ENCODE measurements around the gene SLC39A11.
"Not testable (repeated sequence)": the region's sequence is repeated elsewhere in the genome, so short reads cannot be mapped to it uniquely, and the experiment has no call there.

Gene SLC39A11

DNA sequence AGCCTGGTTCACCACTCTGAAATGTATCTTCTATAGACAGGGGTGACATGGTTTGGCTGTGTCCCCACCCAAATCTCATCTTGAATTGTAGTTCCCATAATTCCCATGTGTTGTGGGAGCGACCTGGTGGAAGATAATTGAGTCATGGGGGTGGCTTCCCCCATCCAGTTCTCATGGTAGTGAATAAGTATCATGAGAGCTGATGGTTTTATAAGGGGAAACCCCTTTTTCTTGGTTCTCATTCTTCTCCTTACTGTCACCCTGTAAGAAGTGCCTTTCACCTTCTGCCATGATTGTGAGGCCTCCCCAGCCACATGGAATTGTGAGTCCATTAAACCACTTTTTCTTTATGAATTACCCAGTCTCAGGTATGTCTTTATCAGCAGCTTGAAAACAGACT, 319.3 kb downstream of the SLC39A11 start:
- DNase-seq: not testable (repeated sequence)

DNA sequence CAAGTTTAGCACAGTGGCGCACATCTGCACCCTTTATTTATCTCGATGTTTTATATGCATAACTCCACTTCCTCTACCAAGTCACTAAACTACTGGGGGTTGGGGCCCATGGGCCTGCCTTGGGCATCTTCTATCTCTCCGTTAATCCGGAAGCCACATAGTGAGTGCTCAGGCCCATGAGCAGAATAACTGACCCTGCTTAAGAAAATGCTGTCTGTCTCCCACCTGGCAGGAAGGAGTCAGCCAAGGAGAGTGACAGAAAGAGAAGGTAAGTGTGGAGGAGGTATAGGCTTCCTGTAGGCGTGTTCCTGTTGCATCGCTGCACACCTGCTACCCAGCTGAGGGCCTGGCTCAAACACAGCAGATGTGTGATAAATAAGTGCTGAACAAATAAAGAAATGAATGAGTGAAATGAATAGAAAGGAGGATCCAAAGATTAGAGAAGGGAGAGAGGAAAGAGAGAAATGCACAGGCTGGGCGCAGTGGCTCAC, 320.1 kb downstream of the SLC39A11 start:
- DNase-seq: no peak

DNA sequence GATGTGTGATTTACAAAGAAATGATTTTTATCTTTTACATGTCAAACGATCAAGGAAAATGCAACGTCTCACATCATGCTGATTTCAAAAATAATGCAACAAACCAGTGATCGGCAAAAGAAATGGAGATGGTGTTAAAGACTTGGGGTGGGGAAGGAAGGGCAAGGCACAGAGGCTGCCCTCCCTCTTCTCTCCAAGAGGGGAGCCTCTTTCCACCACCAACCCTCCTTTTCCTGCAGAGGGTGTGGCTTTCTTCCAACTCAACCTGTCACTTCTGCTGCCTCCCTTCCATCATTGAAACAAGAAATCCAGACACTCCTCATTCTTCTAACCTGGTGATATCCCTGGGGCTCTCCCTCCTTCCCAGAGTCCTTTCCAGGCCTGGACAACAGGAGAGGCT, 320.8 kb downstream of the SLC39A11 start:
- no peak for DNase-seq

DNA sequence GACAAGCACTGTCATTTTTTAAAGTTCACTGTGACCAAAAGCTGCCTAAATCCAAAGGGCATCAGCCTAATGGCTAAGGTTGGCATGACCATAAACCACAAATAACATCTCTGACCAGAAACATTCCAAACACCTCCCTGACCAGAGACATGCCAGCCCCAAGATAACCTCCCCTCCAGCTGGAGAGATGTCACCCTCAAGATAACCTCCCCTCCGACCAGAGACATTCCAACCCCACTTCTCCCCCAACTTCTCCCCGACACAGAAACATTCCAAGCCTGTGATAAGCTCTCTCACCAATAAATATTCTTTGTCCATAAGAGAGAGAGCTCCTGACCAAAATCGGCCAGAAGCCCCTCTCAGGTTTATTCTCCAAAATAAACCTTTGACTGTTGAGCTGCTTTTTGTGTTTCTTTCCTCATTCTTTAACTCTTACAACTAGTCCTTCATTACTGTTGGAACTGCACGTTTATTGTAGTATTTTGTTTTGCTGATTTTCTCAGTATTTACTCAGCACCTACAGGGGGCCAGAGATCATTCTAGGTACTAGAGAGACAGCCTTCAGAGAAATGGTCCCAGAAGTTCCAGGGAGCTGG, 325.6 kb downstream of the SLC39A11 start:
- no peak for DNase-seq

DNA sequence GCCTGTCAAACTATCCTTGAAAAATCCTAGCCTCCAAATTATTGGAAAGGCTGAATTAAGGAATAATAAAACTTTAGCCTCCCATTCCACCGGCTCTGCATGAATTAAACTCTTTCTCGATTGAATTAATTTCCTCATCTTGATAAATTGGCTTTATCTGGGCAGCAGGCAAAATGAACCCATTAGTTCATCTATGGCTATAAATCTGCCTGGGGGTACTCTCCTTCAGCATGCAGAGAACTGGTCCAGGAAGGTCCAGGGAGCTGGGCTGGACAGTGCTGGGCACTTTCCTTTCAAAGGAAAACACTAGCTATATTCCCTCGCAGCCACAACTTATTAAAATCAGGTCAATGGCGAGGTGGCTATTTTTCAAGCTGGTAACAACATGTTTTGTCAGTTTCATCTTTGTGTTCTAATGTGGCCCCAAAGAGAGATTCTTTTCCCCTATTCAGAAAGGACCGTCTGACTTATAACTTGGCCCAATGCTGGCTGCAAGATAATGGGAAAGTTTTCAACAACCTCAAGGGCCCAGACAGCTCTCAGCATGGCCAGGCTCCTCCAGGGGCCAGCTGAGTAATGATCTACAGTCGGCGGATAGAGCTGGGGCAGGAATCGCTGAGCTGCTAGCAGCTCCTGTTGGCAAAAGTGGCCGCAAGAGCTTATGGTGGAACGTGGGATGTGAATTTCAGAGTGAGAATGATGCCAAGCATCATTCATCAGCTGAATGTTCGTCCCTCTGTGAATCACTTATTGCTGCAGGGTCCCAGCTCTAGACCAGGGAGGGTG, 326.9 kb downstream of the SLC39A11 start:
- DNase-seq: no peak

DNA sequence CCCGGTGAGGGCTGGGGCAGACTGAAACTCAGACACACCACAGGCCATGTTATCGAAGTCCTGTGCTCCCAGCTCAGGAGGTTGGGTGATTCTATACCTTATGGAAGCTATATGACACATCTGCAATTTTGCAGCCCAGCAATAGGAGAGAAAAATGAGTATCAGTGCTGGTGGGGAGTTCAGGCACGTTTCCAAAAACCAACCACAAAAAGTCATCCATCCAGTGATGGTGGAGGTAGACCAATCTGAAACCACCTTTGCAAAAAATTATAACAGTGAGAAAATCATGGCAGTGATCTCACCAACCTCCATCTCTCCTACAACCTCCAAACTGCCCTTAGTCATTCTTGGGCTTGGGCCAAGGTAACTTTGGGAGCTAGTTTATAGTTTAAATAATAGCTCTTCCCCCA, 327.9 kb downstream of the SLC39A11 start:
- DNase-seq: no peak

DNA sequence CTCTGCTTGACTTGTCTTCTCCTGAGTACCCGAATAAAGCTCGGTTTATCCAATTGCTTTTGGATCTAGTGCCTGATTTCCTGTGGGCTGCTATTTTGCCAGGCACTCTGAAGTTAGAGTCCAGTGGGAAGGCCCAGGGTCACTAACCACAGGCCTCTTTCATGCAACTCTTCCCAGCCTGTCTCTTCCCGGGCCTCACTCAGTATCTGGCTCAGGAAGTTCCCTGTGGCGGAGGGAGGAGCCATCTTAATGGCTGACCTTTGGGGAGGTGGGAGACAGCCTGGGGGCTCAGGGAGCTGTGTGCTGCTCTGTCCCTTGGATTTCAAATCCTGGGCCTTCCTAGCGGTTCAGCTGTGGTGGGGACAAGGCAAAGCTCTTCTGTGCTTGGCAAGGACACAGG, 328.5 kb downstream of the SLC39A11 start:
- no peak for DNase-seq

DNA sequence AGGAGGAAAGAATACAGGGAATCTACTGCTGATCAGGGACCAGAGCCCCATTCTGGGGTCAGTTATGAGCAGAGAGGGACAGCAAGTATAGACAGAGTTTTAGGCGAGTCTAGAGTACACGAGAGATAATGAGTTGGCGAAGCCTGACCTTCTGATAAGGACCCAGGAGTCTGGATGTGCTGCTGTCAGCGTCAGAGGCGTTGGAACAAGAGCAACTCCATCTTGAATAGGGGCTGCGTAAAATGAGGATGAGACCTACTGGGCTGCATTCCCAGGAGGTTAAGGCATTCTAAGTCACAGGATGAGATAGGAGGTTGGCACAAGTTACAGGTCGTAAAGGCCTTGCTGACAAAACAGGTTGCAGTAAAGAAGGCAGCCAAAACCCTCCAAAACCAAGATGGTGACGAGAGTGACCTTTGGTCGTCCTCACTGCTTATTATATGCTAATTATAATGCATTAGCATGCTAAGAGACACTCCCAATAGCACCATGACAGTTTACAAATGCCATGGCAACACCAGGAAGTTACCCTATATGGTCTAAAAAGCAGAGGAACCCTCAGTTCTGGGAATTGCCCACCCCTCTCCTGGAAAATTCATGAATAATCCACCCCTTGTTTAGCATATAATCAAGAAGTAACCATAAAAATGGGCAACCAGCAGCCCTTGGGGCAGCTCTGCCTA, 330.5 kb downstream of the SLC39A11 start:
- not testable (repeated sequence) for DNase-seq

DNA sequence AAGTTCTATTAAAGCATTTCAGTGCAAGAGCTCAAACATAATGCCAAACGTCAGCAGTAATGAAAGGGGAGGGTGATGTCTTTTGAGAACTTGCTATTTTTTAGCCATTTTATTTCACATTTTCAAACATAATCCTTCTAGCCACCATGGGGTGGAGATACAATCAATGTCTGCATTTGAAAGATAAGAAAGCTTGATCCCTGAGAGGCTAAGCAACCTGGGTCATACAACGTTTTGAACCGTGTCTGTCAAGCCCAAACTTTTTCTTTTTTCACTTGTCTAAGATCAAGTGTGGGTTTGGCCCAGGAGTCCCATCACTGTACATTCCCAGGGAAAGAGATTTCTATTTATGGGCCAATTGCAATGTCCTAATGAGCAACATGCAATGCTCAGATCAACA, 331.1 kb downstream of the SLC39A11 start:
- no peak for DNase-seq

DNA sequence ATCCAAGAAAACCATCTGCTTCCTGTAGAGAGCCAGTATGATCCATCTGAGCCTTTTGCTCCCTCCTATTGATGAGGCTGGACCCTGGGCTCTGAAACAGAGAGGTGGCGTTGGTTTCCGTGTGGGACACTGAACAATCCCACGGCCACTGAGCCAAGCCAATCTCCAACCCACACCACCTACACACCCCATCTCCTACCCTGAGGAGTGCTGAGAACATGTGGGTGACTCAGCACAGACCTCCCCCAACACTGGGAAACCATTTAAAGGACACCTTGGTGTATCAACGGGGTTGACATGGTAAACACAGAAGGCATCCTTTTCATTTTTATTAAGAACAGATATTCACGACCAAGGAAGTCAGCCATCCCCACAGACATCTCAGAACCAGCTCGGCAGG, 332.1 kb downstream of the SLC39A11 start:
- no peak for DNase-seq

DNA sequence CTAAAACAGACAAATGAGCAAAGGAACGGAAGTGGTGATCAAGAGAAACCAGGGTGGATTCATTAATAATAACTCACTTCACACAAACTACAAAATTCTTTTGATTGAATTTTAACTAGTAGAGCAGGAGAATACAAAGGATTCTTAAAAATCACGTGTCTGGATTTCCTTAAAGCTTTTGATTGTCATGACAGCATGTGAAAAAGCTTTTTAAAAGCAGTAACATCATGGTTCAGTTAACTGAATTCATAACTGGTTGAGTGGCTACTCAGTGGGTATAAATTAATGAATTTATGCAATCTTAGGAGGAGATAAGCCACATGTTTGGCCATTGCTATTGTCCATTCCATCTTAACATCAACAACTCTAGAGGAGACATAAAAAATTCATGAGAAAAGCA, 333.2 kb downstream of the SLC39A11 start:
- DNase-seq: no peak

DNA sequence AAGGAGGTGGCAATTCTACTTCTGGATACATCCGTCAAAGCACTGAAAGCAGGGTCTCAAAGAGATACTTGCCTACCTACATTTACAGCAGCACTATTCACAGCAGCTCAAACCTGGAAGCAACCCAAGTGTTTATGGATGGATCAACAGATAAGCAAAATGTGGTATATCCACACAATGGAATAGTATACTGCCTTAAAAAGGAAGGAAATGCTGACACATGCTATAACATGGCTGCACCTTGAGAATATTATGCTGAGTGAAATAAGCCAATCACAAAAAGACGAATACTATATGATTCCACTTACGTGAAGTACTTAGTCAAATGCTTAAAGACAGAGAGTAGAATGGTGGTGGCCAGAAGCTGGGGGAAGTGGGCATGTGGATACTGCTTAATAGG, 336.2 kb downstream of the SLC39A11 start:
- no peak for DNase-seq

DNA sequence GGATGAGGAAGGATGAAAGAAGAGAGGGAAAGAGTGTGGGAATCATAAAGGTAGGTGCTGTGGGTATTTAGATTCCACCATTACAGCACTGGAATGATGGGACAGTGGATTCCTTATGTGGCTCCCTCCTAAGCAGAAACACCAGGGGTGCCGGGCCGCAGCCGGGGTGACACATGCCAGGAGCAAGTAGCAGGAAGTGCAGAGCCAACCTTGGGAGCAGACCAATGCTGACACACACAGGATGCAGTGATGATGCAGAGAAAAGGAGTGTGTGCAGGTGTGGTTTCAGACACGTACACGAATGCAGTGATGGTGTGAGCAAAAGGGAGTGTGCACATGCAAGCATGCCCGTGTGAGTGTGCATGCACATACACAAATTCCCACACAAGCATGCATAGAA, 338.0 kb downstream of the SLC39A11 start:
- no peak for DNase-seq

DNA sequence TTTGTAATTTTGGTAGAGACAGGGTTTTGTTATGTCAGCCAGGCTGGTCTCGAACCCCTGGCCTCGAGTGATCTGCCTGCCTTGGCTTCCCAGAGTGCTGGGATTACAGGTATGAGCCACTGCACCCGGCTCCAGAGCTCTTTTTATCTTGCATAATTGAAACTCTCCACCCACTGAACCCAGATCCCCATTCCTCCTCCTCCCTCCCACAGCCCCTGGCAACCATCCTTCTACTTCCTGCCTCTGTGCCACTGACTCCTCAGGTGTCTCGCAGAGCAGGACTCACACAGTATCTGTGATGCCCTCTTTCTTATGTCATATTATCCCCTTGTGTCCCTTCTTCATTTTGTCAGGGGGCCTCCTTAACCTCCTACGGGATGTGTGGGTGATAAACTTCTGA, 340.7 kb downstream of the SLC39A11 start:
- no peak for DNase-seq

DNA sequence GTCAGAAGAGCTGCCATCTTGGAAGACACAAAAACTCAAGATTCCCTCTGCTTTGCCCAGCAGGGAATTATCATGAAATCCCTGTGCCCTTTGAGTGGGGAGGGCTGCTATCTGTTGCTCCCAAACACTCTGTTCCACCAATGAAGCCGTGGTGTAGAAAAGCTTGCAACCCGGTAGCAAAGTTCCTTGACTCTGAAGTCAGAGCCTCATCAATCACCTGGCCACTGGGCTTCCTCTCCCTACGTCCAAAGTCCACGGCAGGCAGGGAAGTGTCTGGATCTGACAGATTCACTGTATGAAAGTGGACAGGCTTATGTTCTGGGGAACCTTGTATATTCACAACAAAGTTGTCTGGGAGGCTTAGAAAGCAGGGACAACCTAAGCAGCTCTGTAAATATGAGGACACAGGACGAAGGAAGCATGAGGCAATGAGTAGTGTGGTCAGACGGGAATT, 343.3 kb downstream of the SLC39A11 start:
- DNase-seq: no peak

DNA sequence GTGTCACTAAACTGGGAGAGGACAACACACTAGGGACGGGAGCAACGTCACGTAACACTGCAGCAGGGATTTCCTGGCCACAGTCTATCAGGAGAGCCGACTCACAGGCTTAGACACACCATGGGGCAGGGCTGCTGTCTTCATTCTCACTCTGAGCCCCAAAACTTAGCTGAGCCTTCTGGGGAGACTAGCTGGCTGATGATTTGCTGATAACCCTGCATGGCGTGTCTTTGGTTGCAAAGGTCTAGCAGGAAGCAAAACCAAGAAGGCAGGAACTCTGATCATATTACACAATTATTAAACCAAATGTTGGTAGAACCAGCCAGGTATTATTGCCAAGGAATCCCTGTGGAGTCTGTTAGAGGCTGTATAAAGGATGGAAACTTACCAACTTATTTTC, 345.0 kb downstream of the SLC39A11 start:
- no peak for DNase-seq

DNA sequence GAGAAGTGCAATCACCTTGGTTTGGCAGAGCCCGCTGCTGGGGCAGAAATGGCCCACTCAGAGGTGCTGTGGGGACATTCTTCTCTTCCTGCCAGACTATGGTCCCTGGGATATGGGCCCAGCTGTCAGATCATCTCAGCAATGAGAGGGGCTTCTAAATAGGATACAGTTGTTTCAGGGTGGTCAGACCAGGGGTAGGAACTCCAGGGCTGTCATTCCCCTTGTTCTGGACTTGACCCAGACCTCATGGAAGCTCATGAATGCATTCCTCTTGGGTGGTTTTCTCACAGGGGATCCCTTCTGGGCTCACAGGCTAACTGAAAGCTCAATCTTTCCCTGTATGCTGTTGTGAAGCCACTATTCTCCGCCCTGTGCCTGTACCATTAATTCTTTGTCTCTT, 347.2 kb downstream of the SLC39A11 start:
- no peak for DNase-seq

DNA sequence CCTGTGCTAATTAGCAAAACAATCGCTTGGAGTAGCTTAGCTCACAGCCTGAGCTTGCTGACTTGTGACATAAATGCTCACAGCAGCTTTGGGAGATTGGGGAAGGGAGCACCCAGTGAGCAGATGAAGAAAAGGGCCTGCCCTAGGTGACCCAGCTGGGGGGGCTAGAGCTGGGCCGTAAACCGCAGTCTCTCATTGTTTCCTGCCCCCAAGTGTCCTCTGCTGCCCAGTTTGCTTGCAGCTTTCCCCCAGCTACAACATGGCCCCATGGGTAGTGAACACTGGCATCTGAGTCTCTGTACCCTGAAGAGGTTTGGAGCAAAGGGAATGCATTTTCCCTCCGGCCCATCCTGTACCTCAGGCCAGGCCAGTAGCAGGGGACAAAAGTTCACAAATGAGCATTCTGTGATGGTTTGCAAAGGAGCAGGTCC, 349.4 kb downstream of the SLC39A11 start:
- no peak for DNase-seq

DNA sequence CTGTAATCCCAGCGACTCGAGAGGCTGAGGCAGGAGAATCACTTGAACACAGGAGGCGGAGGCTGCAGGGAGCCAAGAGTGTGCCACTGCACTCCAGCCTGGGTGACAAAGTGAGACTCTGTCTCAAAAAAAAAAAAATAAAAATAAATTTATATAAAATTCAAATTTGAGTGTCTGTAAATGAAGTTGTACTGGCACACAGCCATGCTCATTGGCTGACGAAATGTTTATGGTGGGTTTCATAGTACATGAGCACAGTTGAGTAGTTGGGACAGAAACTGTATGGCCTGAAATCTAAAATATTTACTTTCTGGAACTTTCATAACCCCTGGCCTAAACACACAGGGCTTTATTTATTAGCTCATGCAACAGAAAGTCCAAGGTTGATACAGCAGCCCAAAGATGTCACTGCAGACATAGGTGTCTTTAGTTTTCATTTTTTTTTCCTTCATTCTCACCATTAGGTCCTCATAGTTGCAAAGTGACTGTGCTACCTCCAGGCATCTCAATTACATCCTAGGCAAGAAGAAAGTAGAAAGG, 355.3 kb downstream of the SLC39A11 start:
- DNase-seq: no peak

DNA sequence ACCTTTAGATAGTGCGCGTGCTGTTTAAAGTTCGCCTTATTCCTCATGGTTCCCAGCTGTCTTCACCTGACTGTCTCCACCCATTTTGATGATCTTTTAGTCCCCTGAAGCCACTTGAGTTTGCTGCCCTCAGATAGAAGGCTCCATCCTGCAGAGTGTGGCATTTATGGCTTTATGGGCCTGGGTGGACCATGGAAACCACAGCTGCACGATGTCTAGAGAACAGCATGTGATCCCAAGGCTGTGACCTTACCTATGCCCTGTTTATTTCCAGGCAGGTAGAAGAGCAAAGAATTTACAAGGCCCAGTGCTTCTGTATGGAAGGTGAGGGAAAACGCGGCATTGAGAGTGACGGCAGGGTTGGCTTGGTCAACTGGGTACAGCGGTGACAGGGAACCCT, 356.9 kb downstream of the SLC39A11 start:
- DNase-seq: no peak

DNA sequence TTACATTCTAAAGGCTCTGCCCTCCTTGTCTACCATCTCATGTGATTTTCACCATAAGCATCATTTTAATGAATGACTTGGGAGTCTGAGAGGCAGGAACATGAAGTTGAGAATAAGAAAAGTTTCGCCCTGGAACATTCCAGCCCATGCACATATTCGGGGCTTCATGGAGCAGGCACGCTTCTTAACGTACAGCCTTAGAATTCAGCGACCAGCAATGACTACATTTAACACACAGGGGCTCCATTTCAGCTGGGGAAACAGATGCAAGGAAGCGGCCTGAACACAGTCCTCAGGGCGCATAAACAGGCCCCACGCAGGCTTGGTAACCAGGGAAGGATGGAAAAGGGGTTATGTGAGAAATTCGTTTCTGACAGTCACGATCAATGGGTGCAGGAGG, 357.4 kb downstream of the SLC39A11 start:
- DNase-seq: no peak

DNA sequence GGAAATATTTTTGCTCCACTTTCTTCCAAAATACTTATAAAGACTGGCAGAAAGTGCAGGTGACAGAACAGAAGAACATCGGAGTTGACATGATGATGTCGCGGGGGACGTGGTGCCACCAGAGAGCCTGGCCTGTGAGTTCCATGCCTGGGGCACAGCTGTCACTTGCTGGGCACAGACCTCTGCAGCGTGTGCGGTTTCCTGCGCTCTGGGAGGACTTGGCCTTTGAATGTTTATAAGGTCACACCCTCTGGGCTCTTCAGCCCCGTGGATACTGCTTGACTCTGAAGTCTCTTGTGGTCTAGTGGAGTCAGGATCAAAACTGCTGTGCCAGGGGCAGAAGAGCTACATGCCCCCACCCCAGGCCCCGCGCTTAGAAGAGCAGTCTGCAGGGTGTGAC, 357.9 kb downstream of the SLC39A11 start:
- no peak for DNase-seq

DNA sequence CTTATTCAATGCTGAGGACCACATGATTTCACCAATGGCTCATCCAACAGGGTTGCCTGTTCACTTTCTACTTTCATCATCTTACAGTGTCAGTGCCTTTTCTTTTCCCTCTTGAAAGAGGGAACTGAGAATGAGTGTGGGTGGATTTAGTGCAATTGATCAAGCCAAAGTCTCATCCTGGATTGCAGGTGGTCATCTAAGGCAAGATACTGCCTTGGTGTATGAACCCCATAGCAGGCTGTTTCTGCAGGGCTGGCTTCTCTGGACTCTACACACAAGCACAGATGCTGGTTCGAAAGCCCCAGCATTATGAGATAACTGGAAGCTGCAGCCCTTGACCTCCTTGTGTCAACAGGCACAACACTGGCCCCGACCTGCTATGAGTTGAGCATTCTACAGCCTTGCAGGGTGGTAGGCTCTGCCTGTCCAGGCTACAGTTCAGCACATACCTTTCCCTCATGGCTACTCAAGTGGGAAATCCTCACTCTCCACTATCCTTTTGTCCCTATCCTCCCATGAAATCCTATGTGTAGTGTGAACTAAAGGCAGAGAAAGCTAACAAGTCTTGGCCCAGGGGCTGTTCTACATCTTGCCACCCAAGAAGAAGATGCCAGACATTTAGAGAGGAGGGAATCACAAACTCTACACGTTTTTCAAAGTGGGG, 358.7 kb downstream of the SLC39A11 start:
- no peak for DNase-seq
